Thyroid gland (tissue), 4 donors: ENCODE measurements around the gene ASTL. TPM values are rescaled to one million over a fixed set of nuclear protein-coding genes. Genes with fewer than 3 reads are reported as not detected.

ENCODE experiments used
- DNase-seq, 2 donors: peaks; one replicate each; pipeline ENCODE4 v3.0.0-alpha.2; 2019
- H3K27ac ChIP-seq, 3 donors: fragments of 200-600 bp; sonication (generic); 1 replicate in 2 of 3; 2 replicates in 1 of 3; pipeline ENCODE4 v1.5.1; 2016 to 2019; ENCODE audit warnings: mild to moderate bottlenecking in 1 of 3, moderate library complexity in 1 of 3
- H3K27me3 ChIP-seq: fragments of 200-600 bp; sonication (generic); one replicate; pipeline ENCODE4 v1.5.1; 2019
- H3K36me3 ChIP-seq, 2 donors: fragments of 200-600 bp; sonication (generic); one replicate each; pipeline ENCODE4 v1.5.1; 2016 to 2019
- H3K4me1 ChIP-seq, 2 donors: fragments of 200-600 bp; sonication (generic); one replicate each; pipeline ENCODE4 v1.5.1; 2017 to 2019
- H3K4me3 ChIP-seq, 3 donors: fragments of 200-600 bp; sonication (generic); replicated peaks in 1 of 3; 1 replicate in 2 of 3; 2 replicates in 1 of 3; pipeline ENCODE4 v1.5.1; 2016; ENCODE audit warnings: mild to moderate bottlenecking in 1 of 3
- H3K9me3 ChIP-seq: fragments of 200-600 bp; sonication (generic); one replicate; pipeline ENCODE4 v1.5.1; 2017
- CTCF ChIP-seq, 6 experiments: fragments of 200-600 bp in 3 of 6; fragments of 450-650 bp in 3 of 6; sonication (generic) in 3 of 6; IDR thresholded peaks; one replicate each; pipeline ENCODE4 v1.5.1; 2016 to 2019; ENCODE audit warnings: antibody characterized with exemption in 6 of 6, mild to moderate bottlenecking in 2 of 6, inconsistent platforms in 1 of 6, moderate library complexity in 1 of 6
- POLR2A ChIP-seq, 2 donors: fragments of 450-650 bp; IDR thresholded peaks; one replicate each; pipeline ENCODE4 v1.6.1; 2017; ENCODE audit warnings: antibody characterized with exemption in 2 of 2, mild to moderate bottlenecking in 2 of 2, moderate library complexity in 1 of 2
- whole genome bisulfite sequencing, 2 donors: methylation state at CpG; one replicate each; pipeline ENCODE4 v1.1.5; 2017; 5-methylcytosine and 5-hydroxymethylcytosine counted together
- intact Hi-C: fragments of 100-400 bp; cut with DNase I; formaldehyde crosslinking; loops from one replicate; pipeline ENCODE4 v1.15.1; 2023
- total RNA-seq, 4 donors: library from RNA; depleted of rRNA; stranded (reverse); fragments of >200 nt; gene quantifications; one replicate each; pipeline ENCODE4 v1.2.3, GENCODE V29; 2016

ASTL gene
- total RNA-seq, 4 donors from 2014 or later, result not detected

GRCh38 chr2:96105994-96106715, 32.1 kb downstream of the ASTL start:
- Histone ChIP-seq H3K4me1 (peaks cover 0 to 19% of the 10 kb centered on the region in 2 donors), H3K36me3 (no peaks in the 10 kb centered on the region), H3K9me3 (no peaks in the 10 kb centered on the region), H3K27me3 (no peaks in the 10 kb centered on the region), H3K4me3 (no peak overlapping the region), H3K27ac (no peak overlapping the region)
- WGBS, 2 donors, result 98% methylated on average over 8 of the region's 8 CpGs
- DNase-seq, result no peak
- intact Hi-C loops, result no loop called here
- TF ChIP-seq CTCF (IDR thresholded peaks at IDR 0.05) (no peak), POLR2A (IDR thresholded peaks at IDR 0.05) (no peak)

GRCh38 chr2:96105152-96105915, 33.0 kb downstream of the ASTL start:
- H3K27me3 ChIP-seq, result no peaks in the 10 kb centered on the region
- intact Hi-C loops, result no loop called here
- H3K36me3 ChIP-seq, result no peaks in the 10 kb centered on the region
- no peak overlapping the region for H3K27ac ChIP-seq
- H3K9me3 ChIP-seq, result no peaks in the 10 kb centered on the region
- no peak overlapping the region for H3K4me3 ChIP-seq
- no peak for DNase-seq
- H3K4me1 ChIP-seq, result peaks cover 0 to 19% of the 10 kb centered on the region in 2 donors
- WGBS, 2 donors, result 94 to 100% methylated on average over 3 of the region's 3 CpGs
- TF ChIP-seq CTCF (IDR thresholded peaks at IDR 0.05) (no peak), POLR2A (IDR thresholded peaks at IDR 0.05) (no peak)

GRCh38 chr2:96104487-96104861, 33.8 kb downstream of the ASTL start:
- WGBS, 2 donors, result 92 to 94% methylated on average over 6 of the region's 6 CpGs
- no peak overlapping the region for H3K27ac ChIP-seq
- no peaks in the 10 kb centered on the region for H3K27me3 ChIP-seq
- DNase-seq, result no peak
- H3K4me1 ChIP-seq, result peaks cover 0 to 19% of the 10 kb centered on the region in 2 donors
- no peak for TF ChIP-seq CTCF (IDR thresholded peaks at IDR 0.05)
- no peak for TF ChIP-seq POLR2A (IDR thresholded peaks at IDR 0.05)
- H3K9me3 ChIP-seq, result no peaks in the 10 kb centered on the region
- intact Hi-C loops, result no loop called here
- H3K4me3 ChIP-seq, result no peak overlapping the region
- no peaks in the 10 kb centered on the region for H3K36me3 ChIP-seq

DNA sequence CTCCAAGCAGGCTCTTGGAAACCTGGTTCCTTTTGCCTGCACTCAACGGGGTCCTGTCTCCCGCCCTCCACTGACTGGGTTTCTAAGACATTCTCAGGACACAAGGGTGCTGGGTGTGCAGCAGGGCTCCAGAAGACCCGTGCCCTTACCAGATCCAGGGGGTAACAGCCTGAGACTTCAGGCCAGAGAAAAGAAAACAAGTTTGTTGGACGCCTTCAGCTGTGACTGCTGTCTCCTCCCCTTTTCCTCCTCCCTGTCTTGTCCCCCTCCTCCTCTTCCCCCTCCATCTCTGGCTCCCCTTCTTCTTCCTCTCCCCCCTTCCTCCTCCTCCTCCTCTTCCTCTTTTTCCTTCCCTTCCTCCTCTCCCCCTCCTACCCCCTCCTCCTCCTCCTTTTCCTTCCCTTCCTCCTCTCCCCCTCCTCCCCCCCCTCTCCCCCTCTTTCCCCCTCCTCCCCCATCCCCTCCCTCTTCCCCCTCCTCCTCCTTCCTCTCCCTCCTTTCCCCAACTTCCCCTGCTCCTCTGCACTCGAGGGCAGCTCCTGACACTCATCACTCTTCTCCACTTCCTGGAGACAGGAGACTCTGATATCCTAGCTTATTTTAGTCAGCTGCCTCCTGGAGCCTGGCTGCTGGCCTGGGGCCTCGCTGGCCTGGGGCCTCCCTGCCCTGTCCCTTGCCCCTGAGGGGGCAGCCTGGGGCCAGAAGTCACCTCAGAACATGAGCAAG, 34.4 kb downstream of the ASTL start:
- Histone ChIP-seq H3K4me1 (peaks cover 0 to 13% of the 10 kb centered on the region in 2 donors), H3K27ac (no peak overlapping the region), H3K36me3 (no peaks in the 10 kb centered on the region), H3K4me3 (no peak overlapping the region), H3K27me3 (no peaks in the 10 kb centered on the region), H3K9me3 (no peaks in the 10 kb centered on the region)
- intact Hi-C loops, result no loop called here
- DNase-seq, result no peak
- 18 to 22% methylated on average over 6 of the region's 6 CpGs for WGBS, 2 donors
- TF ChIP-seq CTCF (IDR thresholded peaks at IDR 0.05), result no peak
- TF ChIP-seq POLR2A (IDR thresholded peaks at IDR 0.05), result no peak
